ENCODE results near the gene SLC27A5. TPM values are rescaled to one million over a fixed set of nuclear protein-coding genes. Genes with fewer than 3 reads are reported as not detected.
"Not testable (repeated sequence)": the region's sequence is repeated elsewhere in the genome, so short reads cannot be mapped to it uniquely, and the experiment has no call there.

SLC27A5 gene
- polyA plus RNA-seq, 1 donor: 9.9 TPM

- DNase-seq: no peak
Measured at GRCh38 chr19:58469241-58470013, 42.4 kb downstream of the SLC27A5 start.

GRCh38 chr19:58468216-58468839 lies 43.5 kb downstream of the SLC27A5 start:
- DNase-seq: no peak

GRCh38 chr19:58466760-58467589 lies 44.8 kb downstream of the SLC27A5 start, which contains the start of gene ZNF324:
TSS of gene ZNF324 (plus strand) at chr19:58467080. CDS start at chr19:58469186, 2,106 bp downstream.
- peak; percentile 98 for DNase-seq

- no peak for DNase-seq
Measured at GRCh38 chr19:58466089-58466759, 45.6 kb downstream of the SLC27A5 start.

DNA sequence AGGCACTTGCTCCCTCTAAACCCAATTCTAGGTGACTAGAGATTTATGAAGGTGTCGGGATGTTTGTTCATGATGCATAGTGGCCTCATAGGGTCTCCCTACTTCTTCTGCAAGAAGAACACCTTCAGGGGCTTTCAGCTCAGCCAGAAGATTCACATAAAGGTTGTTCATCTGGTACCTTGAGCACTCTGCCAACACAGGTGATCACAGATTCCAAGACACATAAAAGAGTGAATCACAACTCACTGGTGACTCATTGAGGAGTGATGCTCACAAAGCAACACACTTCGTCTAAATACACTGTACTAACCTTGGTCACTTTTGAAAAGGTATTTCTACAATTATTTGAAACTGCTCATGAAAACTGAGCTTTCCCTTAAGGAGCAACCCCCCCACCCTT lies 51.8 kb downstream of the SLC27A5 start:
- DNase-seq: no peak

GRCh38 chr19:58456111-58456510 lies 55.7 kb downstream of the SLC27A5 start:
- DNase-seq: no peak

DNA sequence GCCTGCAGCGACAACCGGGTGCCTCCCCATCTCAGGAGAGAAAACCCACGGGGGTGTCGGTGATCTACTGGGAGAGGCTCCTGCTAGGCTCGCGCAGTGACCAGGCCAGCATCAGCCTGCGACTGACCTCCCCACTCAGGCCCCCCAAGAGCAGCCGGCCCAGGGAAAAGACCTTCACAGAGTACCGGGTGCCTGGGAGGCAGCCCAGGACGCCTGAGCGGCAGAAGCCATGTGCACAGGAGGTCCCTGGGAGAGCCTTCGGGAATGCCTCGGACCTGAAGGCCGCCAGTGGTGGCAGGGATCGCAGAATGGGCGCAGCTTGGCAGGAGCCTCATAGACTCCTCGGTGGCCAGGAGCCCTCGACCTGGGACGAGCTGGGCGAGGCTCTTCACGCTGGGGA lies 56.5 kb downstream of the SLC27A5 start:
- no peak for DNase-seq

- DNase-seq: no peak
Measured at GRCh38 chr19:58453743-58454142, 58.0 kb downstream of the SLC27A5 start.

DNA sequence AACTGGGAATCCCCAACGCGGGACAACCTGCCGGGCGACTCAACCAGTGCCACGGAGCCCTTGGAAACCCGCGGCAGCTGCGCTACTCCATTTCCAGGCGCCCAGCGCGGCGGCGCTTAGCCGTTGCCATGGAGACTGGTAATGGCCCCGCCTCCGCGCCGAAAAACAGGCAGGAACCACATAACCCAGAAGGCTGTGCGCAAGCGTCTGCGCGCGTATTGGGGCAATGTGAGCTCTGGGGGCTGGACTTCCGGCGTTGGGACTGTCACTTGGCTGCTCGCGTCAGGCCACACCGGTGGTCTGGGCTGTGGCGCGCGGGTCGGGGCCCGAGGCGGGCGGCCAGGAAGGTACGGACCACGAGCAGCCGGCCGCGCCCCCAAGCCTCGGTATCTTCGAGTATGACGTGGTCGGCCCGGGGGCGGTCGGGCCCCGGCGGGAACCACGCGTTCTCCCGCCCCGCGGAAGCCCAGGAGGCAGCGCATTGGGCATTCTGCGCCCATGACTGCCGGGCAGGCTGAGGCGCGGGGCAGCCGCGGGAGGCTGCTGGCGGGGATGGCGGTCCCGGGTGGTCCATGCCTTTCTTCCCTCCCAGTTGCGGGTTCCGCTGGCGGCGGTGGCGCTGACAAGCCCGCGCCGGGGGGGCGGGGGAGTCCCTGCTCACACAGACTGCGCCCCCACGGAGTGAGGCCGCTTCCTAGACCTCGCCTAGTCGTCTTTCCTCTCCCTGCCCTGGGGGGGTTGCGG lies 60.3 kb downstream of the SLC27A5 start, which contains the start of gene ZNF324B:
Gene ZNF324B, plus strand, starts transcription at position 265 of the 744 bp plus-strand sequence. CDS start 2,080 bp downstream, outside the sequence.
- peak; percentile 96 for DNase-seq

DNA sequence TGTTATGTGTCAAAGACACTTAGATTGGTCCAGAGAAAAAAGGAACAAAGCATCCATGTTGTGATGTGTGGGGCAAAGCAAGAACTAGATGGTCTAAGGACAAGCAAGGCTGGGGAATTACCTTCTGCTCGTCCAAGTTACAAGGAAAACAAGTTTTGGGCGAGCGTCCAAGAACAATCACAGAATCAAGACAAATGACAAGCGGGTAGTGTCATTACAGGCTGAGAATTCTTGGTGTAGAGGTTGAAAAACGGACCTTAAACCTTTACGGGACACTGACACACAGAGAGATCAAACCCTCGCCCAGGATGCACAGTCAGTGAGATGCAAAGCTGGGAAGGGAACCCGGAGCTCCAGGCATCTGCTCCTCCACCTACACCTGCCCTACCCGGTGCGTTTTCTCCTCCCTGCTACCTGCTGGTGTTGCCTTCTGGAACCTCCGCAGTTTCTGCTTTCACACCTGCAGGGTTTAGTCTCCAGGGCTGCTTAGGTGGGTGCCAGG lies 60.9 kb downstream of the SLC27A5 start:
- DNase-seq: no peak

DNA sequence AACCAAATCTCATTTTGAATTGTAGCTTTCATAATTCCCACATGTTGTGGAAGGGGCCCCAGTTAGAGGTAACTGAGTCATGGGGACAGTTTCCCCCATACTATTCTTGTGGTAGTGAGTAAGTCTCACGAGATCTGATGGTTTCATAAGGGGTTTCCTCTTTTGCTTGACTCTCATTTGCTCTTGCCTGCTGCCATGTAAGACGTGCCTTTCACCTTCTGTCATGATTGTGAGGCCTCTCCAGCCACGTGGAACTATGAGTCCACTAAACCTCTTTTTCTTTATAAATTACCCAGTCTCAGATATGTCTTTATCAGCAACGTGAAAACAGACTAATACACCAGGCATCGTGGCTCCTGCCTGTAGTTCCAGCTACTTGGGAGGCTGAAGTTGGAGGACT lies 61.8 kb downstream of the SLC27A5 start:
- not testable (repeated sequence) for DNase-seq

GRCh38 chr19:58448860-58449259 lies 62.9 kb downstream of the SLC27A5 start:
- not testable (repeated sequence) for DNase-seq

Other genes with a start within 250 kb of the SLC27A5 start
- gene ZNF8, start 233.0 kb downstream of the SLC27A5 start, polyA plus RNA-seq (ENCODE audit: insufficient read length): 11.4 TPM
- 58.1 TPM for gene ERVK3-1, start 206.6 kb downstream of the SLC27A5 start, polyA plus RNA-seq (ENCODE audit: insufficient read length)
- gene ZSCAN22, start 185.0 kb downstream of the SLC27A5 start, polyA plus RNA-seq (ENCODE audit: insufficient read length): 4.1 TPM
- gene A1BG, start 158.5 kb downstream of the SLC27A5 start, polyA plus RNA-seq (ENCODE audit: insufficient read length): 0.57 TPM
- gene ZNF497, start 149.2 kb downstream of the SLC27A5 start, polyA plus RNA-seq (ENCODE audit: insufficient read length): 4.2 TPM
- gene ZNF837, start 131.0 kb downstream of the SLC27A5 start, polyA plus RNA-seq (ENCODE audit: insufficient read length): 3.1 TPM
- gene RPS5, start 124.7 kb downstream of the SLC27A5 start, polyA plus RNA-seq (ENCODE audit: insufficient read length): 819 TPM
- not detected for gene RNF225, start 116.3 kb downstream of the SLC27A5 start, polyA plus RNA-seq (ENCODE audit: insufficient read length)
- 11.7 TPM for gene ZNF584, start 103.3 kb downstream of the SLC27A5 start, polyA plus RNA-seq (ENCODE audit: insufficient read length)
- gene ZNF132, start 71.8 kb downstream of the SLC27A5 start, polyA plus RNA-seq (ENCODE audit: insufficient read length): 16.7 TPM
- gene ZNF324B, start 60.4 kb downstream of the SLC27A5 start, polyA plus RNA-seq (ENCODE audit: insufficient read length): 5.4 TPM
- 9.1 TPM for gene ZNF324, start 44.9 kb downstream of the SLC27A5 start, polyA plus RNA-seq (ENCODE audit: insufficient read length)
- 14.1 TPM for gene ZNF446, start 35.6 kb downstream of the SLC27A5 start, polyA plus RNA-seq (ENCODE audit: insufficient read length)
- 9.1 TPM for gene ZBTB45, start 7.8 kb upstream of the SLC27A5 start, polyA plus RNA-seq (ENCODE audit: insufficient read length)
- gene TRIM28, start 32.1 kb upstream of the SLC27A5 start, polyA plus RNA-seq (ENCODE audit: insufficient read length): 706 TPM
- 101 TPM for gene CHMP2A, start 43.1 kb upstream of the SLC27A5 start, polyA plus RNA-seq (ENCODE audit: insufficient read length)
- 95.9 TPM for gene UBE2M, start 46.6 kb upstream of the SLC27A5 start, polyA plus RNA-seq (ENCODE audit: insufficient read length)
- 50.1 TPM for gene MZF1, start 61.3 kb upstream of the SLC27A5 start, polyA plus RNA-seq (ENCODE audit: insufficient read length)